Mammary epithelial cell (primary cell): ENCODE measurements around the gene MMP1.

ENCODE experiments used
- CTCF ChIP-seq, 2 donors: IDR thresholded peaks in 1 of 2; conservative IDR thresholded peaks in 1 of 2; 2 replicates each; pipeline ENCODE4 v1.5.1; 2011 to 2012; ENCODE audit warnings: inconsistent platforms in 2 of 2, low read length in 2 of 2, mild to moderate bottlenecking in 2 of 2, control low read depth in 1 of 2, low read depth in 1 of 2; ENCODE audit not compliant: insufficient read depth in 1 of 2; ENCODE audit errors: extremely low read depth in 1 of 2
- EZH2 ChIP-seq: IDR thresholded peaks from 2 replicates; pipeline ENCODE4 v1.6.1; 2012; ENCODE audit warnings: low read length, inconsistent platforms, borderline replicate concordance

GRCh38 chr11:102761646-102762238 is 36.2 kb downstream of the MMP1 start:
- TF ChIP-seq CTCF (conservative IDR thresholded peaks at IDR 0.05 in 1 of 2, IDR thresholded peaks at IDR 0.05 in 1 of 2; ENCODE audit: extremely low read depth in 1 of 2, insufficient read depth in 1 of 2, low read depth in 1 of 2, low read length in 2 of 2) (no peak), EZH2 (no peak)
